IMR-90 (cell line): ENCODE data around the gene MAP4.

Experiments used
- CEBPB ChIP-seq: IDR thresholded peaks from 2 replicates; pipeline ENCODE4 v1.6.1; 2012; ENCODE audit warnings: low read depth, low read length, improper control_type of control experiment
- CTCF ChIP-seq: conservative IDR thresholded peaks from 2 replicates; pipeline ENCODE4 v1.5.1; 2012; ENCODE audit warnings: mild to moderate bottlenecking, low read depth, low read length, improper control_type of control experiment
- FOS ChIP-seq: fragments of 150-350 bp; IDR thresholded peaks from 2 replicates; pipeline ENCODE4 v1.6.1; 2016; ENCODE audit warnings: low read depth, low read length
- MAFK ChIP-seq: IDR thresholded peaks from 2 replicates; pipeline ENCODE4 v1.6.1; 2012; ENCODE audit warnings: low read depth, low read length, improper control_type of control experiment
- MAZ ChIP-seq: IDR thresholded peaks from 2 replicates; pipeline ENCODE4 v1.6.1; 2012; ENCODE audit warnings: low read depth, mild to moderate bottlenecking, low read length, improper control_type of control experiment, moderate library complexity, borderline replicate concordance
- MXI1 ChIP-seq: IDR thresholded peaks from 2 replicates; pipeline ENCODE4 v1.6.1; 2012; ENCODE audit warnings: low read depth, mild to moderate bottlenecking, low read length, moderate library complexity, borderline replicate concordance
- NFE2L2 ChIP-seq: fragments of 150-350 bp; IDR thresholded peaks from 2 replicates; pipeline ENCODE4 v1.6.1; 2016; ENCODE audit warnings: low read depth, mild to moderate bottlenecking, low read length
- POLR2A ChIP-seq: IDR thresholded peaks from 2 replicates; pipeline ENCODE4 v1.6.1; 2012; ENCODE audit warnings: mild to moderate bottlenecking, low read depth, low read length

DNA sequence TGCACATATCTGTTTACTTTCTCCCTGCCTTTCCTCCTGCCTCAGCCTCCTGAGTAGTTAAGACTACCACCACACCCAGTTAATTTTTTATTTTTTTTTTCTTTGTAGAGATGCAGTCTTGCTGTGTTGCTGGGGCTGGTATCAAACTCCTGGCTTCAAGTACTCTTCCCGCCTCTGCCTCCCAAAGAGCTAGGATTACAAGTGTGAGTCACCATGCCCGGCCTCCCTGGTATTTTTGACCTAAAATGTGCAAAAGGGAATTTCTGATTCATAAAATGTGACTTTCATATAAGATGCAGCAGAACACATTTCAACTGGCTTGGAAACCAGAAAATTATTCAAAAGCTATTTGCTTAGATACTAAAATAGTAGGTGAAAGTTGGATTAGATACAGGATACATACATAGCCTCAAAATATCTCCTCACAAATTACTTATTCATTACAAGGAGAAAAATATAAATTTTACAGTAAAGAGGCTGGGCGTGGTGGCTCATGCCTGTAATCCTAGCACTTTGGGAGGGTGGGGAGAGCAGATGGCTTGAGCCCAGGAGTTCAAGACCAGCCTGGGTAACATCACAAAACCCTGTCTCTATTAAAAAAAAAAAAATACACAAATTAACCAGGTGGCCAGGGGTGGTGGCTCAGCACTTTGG, 32.0 kb downstream of the MAP4 start:
- no peak for TF ChIP-seq CTCF
- 0 out of 2 replicates have a peak, but pooled peaks have one; percentile 7 for TF ChIP-seq MAZ
- no peak for TF ChIP-seq CEBPB
- no peak for TF ChIP-seq NFE2L2
- TF ChIP-seq POLR2A, result no peak
- TF ChIP-seq MAFK, result no peak
- TF ChIP-seq FOS, result peak; percentile 69; the same call in 1 of the 2 replicates
- TF ChIP-seq MXI1, result no peak
